ENCODE measurements around the gene ARMC9.
A peak's percentile ranks its signal among the peaks of the same experiment; 100 is the strongest.

The ARMC9 gene

DNA sequence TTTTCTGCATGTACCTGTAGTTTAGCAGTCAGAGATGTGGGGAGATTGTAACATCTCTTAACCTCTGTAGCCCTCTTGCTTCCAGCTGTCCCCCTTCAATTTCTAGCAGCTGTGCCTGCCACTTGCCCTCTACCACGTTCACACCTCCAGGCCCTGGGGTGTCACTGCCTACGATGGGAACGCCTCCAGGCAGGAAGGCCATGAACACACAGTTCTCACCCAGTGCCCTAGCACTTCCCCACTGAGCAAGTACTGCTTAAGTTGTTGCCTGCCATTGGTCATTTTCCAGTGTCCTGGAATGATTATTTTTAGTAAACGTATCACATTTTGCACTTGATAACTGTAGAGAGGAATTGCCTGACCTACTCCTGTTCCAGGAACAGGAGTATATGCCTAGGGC is 120.0 kb downstream of the ARMC9 start:
- DNase-seq, result no peak

DNA sequence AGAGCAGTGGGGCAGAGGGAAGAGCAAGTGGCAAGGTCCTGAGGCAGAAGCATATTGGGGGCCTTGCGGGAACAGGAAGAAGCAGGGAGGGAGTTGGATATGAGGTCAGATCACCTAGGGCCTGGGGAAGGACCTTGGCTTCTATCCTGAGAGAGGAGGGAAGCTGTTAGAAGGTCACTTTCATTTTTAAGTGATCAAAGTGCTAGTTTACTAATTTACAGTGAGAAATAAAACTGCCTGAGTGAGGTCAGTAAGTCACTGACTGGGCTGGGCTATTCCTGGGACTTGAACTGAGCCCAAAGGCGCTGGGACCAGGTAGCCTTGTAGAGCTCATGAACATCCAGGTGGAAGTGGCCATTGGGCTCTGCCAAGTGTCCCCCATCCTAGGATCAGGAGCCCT is 120.5 kb downstream of the ARMC9 start:
- DNase-seq, result no peak

DNA sequence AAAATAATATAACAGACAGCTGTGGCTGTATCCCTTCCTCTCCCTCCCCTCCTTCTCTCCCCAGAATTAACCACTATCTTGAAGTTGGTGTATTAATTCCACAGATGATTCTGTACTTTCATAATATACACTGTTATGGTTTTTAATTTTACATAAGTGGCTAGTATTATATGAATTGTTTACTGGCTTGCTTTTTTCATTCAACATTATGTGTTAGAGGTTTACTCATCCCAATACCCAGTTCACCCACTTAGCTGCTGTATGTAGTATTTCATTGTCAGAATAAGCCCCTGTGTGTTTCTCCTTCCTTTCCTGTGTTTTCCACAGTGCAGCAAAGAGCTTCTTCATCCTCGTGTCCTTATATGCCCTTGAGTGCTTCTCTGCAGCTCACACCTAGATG is 121.4 kb downstream of the ARMC9 start:
- DNase-seq, result no peak

DNA sequence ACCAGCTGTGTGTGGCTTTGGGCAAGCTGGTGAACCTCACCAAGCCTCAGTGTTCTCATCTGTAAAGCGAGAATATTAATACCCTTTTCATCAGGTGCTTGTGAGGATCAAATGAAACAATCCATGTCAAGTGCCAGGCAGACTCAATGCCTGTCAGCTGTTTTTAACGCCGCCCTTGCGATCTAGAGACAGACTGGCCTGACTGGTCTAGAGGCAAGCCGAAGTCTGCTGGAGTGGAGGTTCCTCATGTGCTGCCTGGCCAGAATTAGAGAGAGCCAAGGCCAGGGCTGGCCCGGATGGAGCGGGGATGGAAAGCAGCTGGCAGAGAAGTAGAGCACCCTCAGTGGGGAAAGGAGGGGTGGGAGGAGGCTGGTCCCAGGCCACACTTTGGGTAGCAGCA is 122.6 kb downstream of the ARMC9 start:
- DNase-seq, result peak; percentile 34 to 43 (median 39)

DNA sequence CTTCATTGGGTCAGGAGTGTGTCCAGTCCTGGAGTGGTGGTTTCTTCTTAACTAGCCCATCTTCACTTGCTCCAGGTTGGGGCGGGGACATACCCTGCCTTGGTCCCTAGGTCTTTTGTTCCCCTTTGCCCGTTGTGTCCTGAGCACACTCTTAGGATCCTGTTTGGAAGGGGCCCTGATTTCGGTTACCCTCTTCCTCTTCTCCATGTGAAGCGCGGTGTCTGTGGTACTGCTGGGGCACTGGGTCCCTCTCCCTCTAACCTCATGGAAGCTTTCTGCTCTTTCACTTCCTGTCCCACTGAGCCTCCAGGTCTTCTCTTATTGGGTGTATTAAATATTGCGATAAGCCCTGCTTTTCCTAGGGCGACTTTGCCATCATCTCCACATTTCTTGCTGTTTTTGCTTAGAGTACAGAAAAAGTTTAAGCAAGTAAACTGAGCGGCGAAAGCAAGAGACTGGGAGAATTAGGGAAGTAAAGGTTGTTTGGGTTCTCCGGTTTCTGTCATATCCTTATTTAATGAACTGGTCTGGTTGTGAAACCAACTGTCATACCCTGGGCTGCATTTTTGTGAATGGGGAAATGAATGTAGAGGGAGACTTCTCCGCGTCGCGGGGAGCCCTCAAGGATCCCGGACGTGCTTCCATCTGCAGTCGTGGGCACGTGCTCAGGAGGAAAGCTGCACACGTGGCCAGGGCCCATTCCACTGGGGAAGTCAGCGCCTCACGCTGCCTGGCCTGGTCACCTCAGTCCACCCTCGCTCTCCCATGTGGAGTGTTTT is 123.3 kb downstream of the ARMC9 start:
- peak; percentile 92 to 96 (median 94) for DNase-seq

DNA sequence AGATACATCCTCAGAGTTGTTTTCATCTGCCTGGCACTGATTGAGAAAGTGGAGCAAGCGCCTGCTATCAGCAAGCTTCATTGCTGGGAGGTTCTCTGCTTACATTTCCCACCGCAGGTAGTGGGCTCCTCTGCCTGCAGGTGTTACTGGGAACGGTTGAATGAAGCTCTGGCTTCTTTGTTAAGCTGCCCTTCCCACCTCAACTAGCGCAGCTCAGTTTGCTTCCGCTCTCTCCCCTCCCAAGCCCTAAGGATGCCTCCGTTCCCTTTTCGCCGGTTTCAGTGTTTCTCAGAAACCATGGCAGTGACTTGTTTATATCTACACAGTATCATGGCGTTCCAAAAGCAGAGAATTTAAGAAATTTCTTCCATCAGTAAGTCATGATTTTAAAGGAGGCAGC is 124.9 kb downstream of the ARMC9 start:
- DNase-seq, result peak in 1 of 3 donors; percentile 26

DNA sequence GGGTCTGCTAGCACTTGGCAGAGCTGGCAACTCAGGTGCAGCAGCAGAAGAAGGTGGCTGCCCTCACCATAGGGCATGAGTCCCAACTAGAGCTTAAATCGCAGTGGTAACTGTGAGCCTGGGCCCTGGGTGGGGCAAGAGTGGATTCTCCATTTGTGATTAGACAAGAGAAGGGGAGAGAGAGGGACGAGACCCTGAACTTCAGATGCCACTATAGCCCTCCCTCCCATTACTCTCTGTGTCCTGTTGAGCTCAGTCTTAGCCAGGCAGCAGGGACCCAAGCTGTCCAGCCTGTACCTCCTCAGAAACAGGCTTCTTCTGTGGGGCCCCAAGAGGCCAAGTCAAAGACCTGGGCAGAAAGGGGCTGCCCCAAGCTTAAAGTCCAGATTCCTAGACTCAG is 127.4 kb downstream of the ARMC9 start:
- DNase-seq, result no peak

DNA sequence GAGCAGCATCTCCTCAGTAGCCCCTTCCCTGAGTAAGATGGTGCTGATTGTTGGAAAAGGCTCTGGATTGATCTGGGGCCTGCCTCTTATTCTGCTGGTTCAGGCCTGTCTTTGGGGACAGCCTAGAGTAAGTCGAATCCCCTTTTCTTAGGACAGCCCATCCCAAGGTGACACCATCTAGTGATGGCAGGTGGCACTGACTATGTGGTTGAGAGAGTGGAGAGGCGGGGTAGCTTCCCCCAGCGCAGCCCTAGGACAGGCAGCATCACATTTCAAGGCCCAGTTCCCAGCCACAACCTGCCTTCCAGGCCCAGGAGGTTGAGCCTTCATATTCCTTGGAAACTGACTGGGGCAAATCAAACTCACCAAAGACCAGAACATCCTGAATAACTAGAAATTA is 128.0 kb downstream of the ARMC9 start:
- DNase-seq, result no peak

DNA sequence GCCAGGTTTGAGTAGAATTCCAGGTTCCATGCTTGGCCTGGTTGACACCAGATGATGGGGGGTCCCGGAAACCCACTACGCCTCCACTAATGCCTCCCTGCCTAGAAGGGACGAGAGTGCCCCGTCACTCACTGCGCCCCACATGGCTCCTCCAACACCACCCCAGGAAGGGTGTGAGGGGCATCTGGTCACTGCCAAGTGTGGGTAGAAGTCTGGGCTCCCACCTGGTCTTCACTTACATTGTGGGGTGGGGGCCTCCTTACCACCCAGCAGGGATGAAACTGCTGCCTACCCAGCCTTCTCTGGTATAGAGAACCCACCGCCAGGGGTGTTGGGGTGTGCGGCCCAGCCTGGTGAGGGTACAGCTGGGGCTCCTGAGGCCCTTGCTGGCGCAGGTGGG is 131.9 kb downstream of the ARMC9 start:
- DNase-seq, result no peak

DNA sequence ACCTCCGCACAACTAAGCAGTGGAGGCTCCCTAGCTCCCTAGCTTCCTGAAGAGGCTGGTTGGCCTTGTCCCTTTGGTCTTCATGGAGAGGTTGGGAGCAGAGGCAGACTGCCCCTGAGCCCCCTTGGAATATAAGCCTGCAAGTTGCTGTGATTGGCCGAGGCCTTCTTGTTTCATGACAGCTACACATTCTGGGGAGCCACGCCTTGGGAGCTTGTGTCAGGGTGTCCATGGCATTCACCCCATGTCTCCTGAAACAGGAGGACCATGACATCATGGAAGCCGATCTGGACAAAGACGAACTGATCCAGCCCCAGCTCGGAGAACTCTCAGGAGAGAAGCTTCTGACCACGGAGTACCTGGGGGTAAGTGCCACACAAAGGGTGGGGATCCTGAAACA is 133.1 kb downstream of the ARMC9 start:
- no peak for DNase-seq

DNA sequence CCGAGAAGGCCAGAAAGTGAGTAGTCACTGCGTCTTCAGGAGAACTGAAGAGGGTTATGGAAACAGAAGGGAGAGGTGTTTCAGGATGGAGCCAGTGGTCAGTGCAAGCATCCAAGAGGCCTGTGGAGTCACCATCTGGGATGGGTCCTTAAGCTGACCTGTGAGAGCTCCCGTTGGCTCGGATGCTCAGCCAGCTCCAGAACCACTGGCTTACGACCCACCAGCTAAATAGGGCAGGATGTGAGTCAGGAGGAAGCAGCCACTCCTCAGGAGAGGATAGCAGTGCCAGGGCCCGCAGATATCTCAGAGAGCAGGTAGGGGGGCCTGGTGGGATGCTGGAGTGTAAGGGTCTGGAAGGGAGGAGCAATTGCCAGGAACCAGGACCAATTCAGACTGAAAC is 134.0 kb downstream of the ARMC9 start:
- no peak for DNase-seq

DNA sequence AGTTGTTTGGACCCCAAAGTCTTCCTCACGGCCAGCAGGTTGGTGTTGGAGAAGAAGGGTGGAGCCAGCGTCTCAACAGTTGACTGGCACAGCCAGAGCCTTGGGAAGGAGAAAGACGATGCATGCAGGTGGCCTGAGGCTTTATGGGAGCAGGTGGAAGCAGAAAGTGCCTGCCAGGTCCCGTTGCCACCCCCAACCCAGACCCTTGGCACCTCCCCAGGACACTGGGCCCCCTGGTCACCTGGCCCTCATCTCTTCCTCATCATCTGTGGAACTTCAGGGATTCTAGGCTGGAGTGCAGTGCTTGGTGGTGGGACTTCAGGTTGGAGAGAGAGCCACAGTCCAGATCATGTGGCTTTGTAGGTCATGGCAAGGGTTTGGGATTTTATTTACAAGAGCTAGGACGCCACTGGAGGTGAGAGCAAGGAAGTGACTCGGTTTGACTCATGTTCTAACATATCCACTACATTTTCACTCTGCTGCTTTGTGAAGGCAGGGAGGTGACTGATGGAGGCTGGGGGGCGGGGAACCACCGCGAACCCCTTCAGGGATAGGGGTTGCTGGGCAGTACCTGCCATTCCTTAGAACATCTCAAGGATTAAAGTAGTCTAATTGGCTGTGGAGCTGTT is 134.6 kb downstream of the ARMC9 start:
- DNase-seq, result no peak

DNA sequence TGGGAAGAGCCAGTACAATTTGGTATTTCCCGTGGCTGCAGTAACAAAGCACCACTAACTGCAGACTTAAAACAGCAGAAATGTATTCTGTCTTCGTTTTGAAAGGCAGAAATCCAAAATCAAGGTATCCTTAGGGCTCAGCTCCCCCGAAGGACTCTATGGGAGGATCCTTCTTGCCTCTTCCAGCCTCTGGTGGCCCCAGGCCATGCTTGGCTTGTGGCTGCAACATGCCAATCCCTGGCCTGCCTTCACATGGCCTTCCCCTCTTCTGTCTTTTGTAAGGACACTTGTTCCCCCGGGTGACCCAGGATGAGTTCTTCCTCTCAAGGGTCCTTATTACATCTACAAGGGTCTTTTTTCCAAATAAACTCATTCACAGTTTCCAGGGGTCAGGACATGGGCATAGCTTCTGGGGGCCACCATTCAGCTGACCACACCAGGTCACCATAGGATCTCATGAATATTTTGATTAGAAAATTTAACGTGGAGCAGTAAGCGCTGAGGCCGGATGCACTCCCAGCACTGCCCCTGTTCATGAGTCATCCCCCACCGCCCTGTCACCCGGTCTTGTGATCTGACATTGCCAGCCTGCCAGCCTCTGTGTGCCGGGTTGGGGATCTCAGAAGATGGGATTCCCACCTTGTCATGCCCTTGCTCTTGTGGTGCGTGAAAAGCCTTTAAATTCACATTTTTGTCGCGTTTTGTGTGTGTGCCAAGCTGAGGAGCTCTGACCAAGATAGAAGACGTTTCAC is 135.9 kb downstream of the ARMC9 start:
- peak; percentile 82 to 89 (median 84) for DNase-seq

DNA sequence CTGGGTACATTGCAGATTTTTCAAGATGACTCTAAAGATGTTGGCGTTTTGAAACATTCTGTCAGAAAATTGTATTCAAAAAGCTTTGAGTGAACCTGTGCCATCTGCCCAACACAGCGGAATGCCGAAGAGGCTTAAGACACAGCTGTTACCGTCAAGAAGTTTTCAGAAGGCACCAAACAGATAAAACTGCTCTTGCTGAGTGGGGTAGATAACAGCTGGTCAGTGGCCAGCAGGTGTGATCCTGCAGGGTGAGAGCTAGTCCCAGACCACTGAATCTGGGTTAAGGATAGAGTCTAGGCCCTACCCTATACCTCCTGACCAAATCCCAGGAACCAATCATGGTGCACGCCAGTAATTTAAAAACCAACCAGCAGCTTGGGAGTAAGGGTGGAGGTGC is 136.6 kb downstream of the ARMC9 start:
- DNase-seq, result no peak

DNA sequence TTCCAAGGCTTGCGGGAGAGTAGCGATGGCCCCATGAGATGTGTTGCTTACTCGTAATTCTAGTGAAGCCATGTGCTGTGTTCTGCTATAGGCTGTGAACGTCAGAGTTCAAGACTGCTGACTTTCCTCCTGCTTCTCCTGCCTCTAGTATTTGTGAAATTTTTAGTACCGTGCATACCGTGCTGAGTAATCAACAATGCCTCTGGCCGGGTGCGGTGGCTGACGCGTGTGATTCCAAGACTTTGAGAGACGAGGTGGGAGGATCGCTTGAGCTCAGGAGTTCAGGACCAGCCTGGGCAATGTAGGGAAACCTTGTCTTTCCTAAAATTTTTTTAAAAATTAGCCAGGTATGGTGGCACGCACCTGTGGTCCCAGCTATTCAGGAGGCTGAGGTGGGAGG is 137.2 kb downstream of the ARMC9 start:
- no peak for DNase-seq

DNA sequence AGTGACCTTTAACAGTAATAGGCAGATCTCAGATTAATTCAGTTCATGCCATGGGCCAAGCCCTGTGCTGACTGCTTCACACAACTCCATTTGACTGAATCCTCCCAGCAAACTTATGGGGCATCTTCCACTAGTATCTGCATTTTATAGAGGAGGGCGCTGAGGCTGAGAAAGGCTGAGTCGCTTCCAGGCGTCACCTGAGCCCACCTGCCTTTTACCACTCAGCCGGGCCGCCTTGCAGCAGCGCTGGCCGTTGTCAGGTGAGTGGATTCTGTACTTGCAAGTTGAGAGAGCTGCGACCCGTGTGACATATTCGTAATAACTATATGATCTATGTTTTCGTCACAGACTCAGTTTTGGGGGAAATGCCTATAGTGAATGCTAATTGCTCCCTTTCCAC is 137.8 kb downstream of the ARMC9 start:
- no peak for DNase-seq

DNA sequence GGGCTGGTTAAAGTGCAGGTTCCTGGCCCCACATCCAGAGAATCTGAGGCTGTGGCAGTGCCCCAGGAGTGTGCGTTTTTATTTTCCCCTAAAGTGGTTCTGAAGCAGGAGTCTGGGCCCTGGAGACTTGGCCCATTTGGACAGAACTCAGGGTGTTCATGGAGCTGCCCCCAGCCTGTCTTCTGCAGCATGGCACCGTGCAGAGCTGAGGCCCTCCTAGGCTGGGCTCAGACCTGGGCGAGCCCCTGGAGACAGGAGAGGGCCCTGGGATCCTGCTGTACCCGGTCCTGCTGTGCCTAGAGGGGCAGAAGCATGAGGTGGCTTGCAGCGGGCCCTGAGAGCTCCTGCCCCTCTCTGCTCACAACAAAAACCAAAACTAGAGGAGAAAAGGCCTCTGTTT is 138.3 kb downstream of the ARMC9 start:
- DNase-seq, result no peak

DNA sequence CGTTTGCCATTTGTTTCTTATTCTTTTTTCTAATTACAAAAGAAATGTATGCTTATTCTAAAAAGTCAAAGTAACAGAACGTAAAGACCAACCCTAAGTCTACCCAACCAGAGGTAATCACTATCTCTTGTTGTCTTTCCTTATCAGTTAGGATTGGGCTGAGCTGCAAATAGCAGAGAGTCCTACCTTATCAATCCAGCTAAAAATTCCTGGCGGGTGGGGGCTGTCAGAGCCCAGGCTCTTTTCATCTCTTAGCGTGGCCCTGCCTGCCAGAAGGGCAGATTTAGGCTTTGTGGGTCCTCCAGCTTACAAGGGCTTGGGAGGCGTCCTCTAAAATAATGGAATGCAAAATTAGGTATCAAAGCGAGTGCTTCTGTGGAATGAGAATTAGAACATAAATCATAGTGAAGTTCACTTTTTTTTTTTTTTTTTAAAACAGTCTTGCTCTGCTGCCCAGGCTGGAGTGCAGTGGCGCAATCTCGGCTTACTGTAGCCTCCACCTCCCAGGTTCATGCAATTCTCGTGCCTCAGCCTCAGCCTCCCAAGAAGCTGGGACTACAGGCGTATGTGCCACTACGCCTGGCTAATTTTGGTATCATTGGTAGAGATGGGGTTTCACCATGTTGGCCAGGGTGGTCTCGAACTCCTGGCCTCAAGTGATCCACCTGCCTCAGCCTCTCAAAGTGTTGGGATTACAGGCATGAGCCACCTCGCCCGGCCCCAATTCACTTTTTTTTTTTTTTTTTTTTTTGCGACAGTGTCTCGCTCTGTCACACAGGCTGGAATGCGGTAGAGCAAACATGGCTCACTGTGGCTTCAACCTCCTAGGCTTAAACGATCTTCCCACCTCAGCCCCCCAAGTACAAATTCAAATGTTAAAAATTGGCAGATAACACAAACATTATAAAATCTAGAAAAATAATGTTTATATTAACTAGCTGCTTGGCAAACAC is 139.7 kb downstream of the ARMC9 start:
- DNase-seq, result no peak

DNA sequence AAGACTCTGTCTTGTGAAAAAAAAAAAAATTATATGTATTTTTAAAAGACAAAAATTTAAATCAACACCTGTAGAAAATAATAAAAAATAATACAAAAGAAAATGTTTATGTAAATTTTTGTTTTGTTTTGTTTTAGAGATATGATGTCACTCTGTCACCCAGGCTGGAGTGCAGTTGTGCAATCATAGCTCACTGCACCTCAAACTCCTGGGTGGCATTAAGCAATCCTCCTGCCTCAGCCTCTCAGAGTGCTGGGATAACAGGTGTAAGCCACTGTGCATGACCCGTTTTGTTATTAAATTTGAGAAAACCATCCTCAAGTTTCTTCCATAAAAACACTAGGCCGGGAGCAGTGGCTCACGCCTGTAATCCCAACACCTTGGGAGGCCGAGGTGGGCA is 140.9 kb downstream of the ARMC9 start:
- peak in 1 of 3 donors; percentile 32 for DNase-seq

DNA sequence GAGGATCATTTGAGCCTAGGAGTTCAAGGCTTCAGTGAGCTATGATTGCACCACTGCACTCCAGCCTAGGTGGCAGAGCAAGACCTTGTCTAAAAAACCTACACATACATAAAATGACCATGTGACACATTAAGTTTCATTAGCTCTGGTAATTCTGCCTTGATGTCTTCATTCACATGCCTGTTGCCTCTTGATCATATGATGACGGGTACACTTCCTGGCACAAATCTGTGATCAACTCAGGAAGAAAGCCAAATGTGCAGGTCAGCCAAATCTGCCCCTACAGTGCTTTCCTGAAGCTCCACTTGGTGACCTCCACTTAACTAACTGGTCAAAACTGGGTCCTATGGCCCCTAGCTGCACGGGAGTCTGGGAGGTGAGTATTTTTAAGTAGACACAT is 142.7 kb downstream of the ARMC9 start:
- DNase-seq, result peak in 2 of 3 donors; percentile 38 to 66

DNA sequence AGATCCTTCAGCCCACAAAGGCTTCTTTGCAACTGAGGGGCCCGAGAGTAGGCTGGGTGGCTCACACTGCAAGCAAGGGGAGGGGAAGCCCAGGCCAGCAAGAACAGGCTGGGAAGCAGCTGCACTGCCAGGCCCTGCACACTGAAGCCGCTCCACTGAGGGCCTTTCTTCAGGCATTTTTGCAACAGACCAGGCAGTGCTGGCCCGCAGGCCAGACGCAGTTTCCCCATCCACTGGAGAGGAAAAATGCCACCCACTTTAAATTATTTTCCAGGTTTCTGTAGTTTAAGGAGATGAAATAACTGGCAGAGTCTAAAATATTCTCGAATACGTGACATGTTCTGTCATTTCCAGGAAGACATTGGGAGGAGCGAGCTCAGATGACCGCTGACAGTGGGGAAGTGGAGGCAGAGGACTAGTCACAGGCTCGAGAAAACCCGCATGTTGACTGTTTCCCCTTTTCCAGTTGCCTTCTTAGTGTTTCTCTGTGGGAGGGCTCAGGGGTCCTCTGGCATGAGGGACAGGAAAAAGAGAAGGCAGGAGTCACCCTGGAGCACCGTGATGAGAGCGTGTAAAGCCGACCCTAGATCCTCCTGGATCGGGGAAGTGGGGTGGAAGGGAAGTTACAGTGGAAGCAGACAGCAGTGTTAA is 143.8 kb downstream of the ARMC9 start:
- peak; percentile 92 to 98 (median 94) for DNase-seq

DNA sequence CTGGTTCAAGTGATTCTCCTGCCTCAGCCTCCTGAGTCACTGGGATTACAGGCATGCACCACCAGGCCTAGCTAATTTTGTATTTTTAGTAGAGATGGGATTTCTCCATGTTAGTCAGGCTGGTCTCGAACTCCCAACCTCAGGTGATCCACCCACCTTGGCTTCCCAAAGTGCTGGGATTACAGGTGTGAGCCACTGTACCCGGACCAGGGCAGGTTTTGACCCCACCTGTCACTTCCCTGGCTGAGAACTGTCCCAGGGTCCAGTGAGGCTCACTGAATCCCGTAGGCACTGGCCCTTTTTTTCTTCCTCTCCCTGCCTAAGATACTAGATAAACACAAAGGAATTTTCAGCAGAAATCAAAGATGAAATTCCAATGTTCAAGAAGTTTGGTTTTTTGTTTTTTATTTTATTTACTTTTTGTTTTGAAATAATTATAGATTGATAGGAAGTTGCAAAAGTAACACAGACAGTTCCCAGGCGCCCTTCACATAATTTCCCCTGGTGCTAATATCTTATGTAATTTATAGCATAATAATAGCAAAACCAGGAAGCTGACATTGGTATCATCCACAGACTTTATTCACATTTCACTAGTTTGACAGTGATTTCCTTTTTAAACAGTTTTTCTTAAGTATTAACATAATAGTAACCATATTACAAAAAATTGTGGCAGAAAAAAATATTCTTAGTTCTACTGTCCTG is 144.7 kb downstream of the ARMC9 start:
- DNase-seq, result peak; percentile 52 to 62 (median 61)
